ENCODE measurements around the gene GASK1A. TPM values are rescaled to one million over a fixed set of nuclear protein-coding genes. Genes with fewer than 3 reads are reported as not detected.
A peak's percentile ranks its signal among the peaks of the same experiment; 100 is the strongest.

GASK1A gene
- total and polyA plus RNA-seq, 2 of the 8 experiments (the other 6 are each of a cell fraction or from before 2014, with no cell fraction given) = 4.7 to 7.9 TPM

GRCh38 chr3:42957573-42957972 is 21.5 kb upstream of the GASK1A start:
- H3K36me3 ChIP-seq (ENCODE audit: control insufficient read depth in 2 of 4, insufficient read depth in 4 of 4, low read length in 3 of 4) = no peaks in the 10 kb centered on the region
- no peaks in the 10 kb centered on the region for H3K79me2 ChIP-seq (ENCODE audit: control insufficient read depth in 1 of 2, insufficient read depth in 2 of 2, low read length in 2 of 2)
- no peak overlapping the region for H2BK15ac ChIP-seq (ENCODE audit: low read length)
- ChIA-PET POLR2A (ENCODE audit: partially characterized antibody) (no interaction called here), CTCF (ENCODE audit: partially characterized antibody) (interaction anchor here (1.0 to 1.5 kb wide), 2 partner anchors 50 to 114 kb away, joined by 3 read pairs; no protein-coding TSS in a partner anchor)
- H2AFZ ChIP-seq (ENCODE audit: low read length) = no peak overlapping the region
- no peaks in the 10 kb centered on the region for H3K23me2 ChIP-seq (ENCODE audit: low read depth, low read length)
- H3K4me1 ChIP-seq (replicated peaks in 1 of 4; ENCODE audit: control insufficient read depth in 3 of 4, insufficient read depth in 4 of 4, low read length in 3 of 4) = no peaks in the 10 kb centered on the region
- H2BK5ac ChIP-seq (ENCODE audit: low read depth, low read length) = no peak overlapping the region
- no peaks in the 10 kb centered on the region for H3K9me3 ChIP-seq (ENCODE audit: insufficient read depth in 2 of 2, low read depth in 1 of 2, low read length in 1 of 2)
- no peak overlapping the region for H3K14ac ChIP-seq (ENCODE audit: insufficient read length)
- no peak overlapping the region for H4K5ac ChIP-seq (ENCODE audit: insufficient read length, low read depth, low read length)
- H2BK12ac ChIP-seq (ENCODE audit: low read depth, low read length) = no peak overlapping the region
- no peak overlapping the region for H3K23ac ChIP-seq (ENCODE audit: insufficient read length)
- DNase-seq (ENCODE audit: low read depth in 1 of 2, low spot score in 2 of 2) (no peak), FAIRE-seq (peak; percentile 76)
- no peak overlapping the region for H2BK20ac ChIP-seq (ENCODE audit: low read length)
- no peak overlapping the region for H3K4ac ChIP-seq (replicated peaks; ENCODE audit: insufficient read length, low read depth, low read length)
- H3K27me3 ChIP-seq (replicated peaks in 1 of 4; ENCODE audit: control insufficient read depth in 3 of 4, extremely low read depth in 1 of 4, insufficient read depth in 3 of 4, low read length in 3 of 4) = no peaks in the 10 kb centered on the region
- H3K9ac ChIP-seq (replicated peaks in 1 of 4; ENCODE audit: extremely low read depth in 1 of 4, low read depth in 3 of 4, low read length in 3 of 4) = no peak overlapping the region
- no peak overlapping the region for H2BK120ac ChIP-seq (replicated peaks; ENCODE audit: low read depth, low read length)
- H4K91ac ChIP-seq (replicated peaks; ENCODE audit: insufficient read length, low read length) = no peak overlapping the region
- H4K8ac ChIP-seq (ENCODE audit: extremely low read depth, insufficient read depth, low read length) = no peak overlapping the region
- no peak overlapping the region for H2AK5ac ChIP-seq (ENCODE audit: low read depth, low read length)
- H3K4me2 ChIP-seq (ENCODE audit: insufficient read depth in 1 of 2, low read depth in 2 of 2, low read length in 2 of 2) = no peak overlapping the region
- no peak overlapping the region for H3K27ac ChIP-seq (ENCODE audit: low read depth, low read length)
- 75% methylated on average over 3 of the region's 3 CpGs; no CpG with 5 or more reads in 1 of the 2 experiments for WGBS, 2 experiments (ENCODE audit: extremely low coverage in 1 of 2, insufficient coverage in 1 of 2, insufficient read length in 1 of 2, insufficient replicate concordance in 2 of 2, low coverage in 1 of 2, low lambda C conversion rate in 2 of 2, missing lambda C conversion rate in 1 of 2)
- no peaks in the 10 kb centered on the region for H3K79me1 ChIP-seq (ENCODE audit: low read depth, low read length)
- no peak overlapping the region for H3K56ac ChIP-seq (replicated peaks; ENCODE audit: insufficient read length, low read depth, low read length)
- H3K18ac ChIP-seq (ENCODE audit: extremely low read depth, low read length) = no peak overlapping the region
- H3K4me3 ChIP-seq (ENCODE audit: extremely low read depth in 1 of 4, insufficient read depth in 2 of 4, low read depth in 3 of 4, low read length in 4 of 4) = no peak overlapping the region
- no peaks in the 10 kb centered on the region for H4K20me1 ChIP-seq (replicated peaks in 1 of 2; ENCODE audit: control insufficient read depth in 1 of 2, insufficient read depth in 2 of 2, low read length in 2 of 2)
- no peak for TF ChIP-seq SAP30 (IDR thresholded peaks at IDR 0.05; ENCODE audit: insufficient read depth, insufficient replicate concordance, low read length)
- TF ChIP-seq EP300 (IDR thresholded peaks at IDR 0.05; ENCODE audit: borderline replicate concordance in 1 of 2, low read depth in 2 of 2, low read length in 2 of 2) = no peak
- TF ChIP-seq, protein P1, sequence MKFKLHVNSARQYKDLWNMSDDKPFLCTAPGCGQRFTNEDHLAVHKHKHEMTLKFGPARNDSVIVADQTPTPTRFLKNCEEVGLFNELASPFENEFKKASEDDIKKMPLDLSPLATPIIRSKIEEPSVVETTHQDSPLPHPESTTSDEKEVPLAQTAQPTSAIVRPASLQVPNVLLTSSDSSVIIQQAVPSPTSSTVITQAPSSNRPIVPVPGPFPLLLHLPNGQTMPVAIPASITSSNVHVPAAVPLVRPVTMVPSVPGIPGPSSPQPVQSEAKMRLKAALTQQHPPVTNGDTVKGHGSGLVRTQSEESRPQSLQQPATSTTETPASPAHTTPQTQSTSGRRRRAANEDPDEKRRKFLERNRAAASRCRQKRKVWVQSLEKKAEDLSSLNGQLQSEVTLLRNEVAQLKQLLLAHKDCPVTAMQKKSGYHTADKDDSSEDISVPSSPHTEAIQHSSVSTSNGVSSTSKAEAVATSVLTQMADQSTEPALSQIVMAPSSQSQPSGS (IDR thresholded peaks at IDR 0.05; ENCODE audit: low read length) = no peak
- TF ChIP-seq, protein P2, sequence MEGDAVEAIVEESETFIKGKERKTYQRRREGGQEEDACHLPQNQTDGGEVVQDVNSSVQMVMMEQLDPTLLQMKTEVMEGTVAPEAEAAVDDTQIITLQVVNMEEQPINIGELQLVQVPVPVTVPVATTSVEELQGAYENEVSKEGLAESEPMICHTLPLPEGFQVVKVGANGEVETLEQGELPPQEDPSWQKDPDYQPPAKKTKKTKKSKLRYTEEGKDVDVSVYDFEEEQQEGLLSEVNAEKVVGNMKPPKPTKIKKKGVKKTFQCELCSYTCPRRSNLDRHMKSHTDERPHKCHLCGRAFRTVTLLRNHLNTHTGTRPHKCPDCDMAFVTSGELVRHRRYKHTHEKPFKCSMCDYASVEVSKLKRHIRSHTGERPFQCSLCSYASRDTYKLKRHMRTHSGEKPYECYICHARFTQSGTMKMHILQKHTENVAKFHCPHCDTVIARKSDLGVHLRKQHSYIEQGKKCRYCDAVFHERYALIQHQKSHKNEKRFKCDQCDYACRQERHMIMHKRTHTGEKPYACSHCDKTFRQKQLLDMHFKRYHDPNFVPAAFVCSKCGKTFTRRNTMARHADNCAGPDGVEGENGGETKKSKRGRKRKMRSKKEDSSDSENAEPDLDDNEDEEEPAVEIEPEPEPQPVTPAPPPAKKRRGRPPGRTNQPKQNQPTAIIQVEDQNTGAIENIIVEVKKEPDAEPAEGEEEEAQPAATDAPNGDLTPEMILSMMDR (IDR thresholded peaks at IDR 0.05; ENCODE audit: control extremely low read depth in 1 of 3, insufficient read depth in 1 of 3, low read depth in 1 of 3, low read length in 3 of 3) = peak in 2 of 3 experiments; percentile 20 to 42; a peak in 2 of 4 replicates
- no peak for TF ChIP-seq ASH2L (IDR thresholded peaks at IDR 0.05; ENCODE audit: low read length)
- TF ChIP-seq CEBPB (IDR thresholded peaks at IDR 0.05; ENCODE audit: low read depth, low read length) = peak; percentile 85; the same call in 1 of the 2 replicates
- TF ChIP-seq PHF8 (conservative IDR thresholded peaks at IDR 0.05; ENCODE audit: low read depth, low read length) = no peak
- TF ChIP-seq CBX5 (IDR thresholded peaks at IDR 0.05; ENCODE audit: low read depth, low read length) = no peak
- no peak for TF ChIP-seq SUZ12 (IDR thresholded peaks at IDR 0.05; ENCODE audit: low read length)
